Testis (tissue), 3 donors: Measurements from ENCODE around the gene ACTR1B. TPM values are rescaled to one million over a fixed set of nuclear protein-coding genes. Genes with fewer than 3 reads are reported as not detected.

ENCODE experiments used
- DNase-seq: peaks from one replicate; pipeline ENCODE4 v3.0.0-alpha.2; 2019
- H3K27ac ChIP-seq, 2 donors: fragments of 200-600 bp; sonication (generic); one replicate each; pipeline ENCODE4 v1.5.1; 2019
- H3K27me3 ChIP-seq: fragments of 200-600 bp; sonication (generic); one replicate; pipeline ENCODE4 v1.5.1; 2019
- H3K36me3 ChIP-seq: fragments of 200-600 bp; sonication (generic); one replicate; pipeline ENCODE4 v1.5.1; 2017; ENCODE audit warnings: low read depth; ENCODE audit errors: missing control alignments
- H3K4me1 ChIP-seq: fragments of 200-600 bp; sonication (generic); one replicate; pipeline ENCODE4 v1.5.1; 2019
- H3K4me3 ChIP-seq, 2 donors: fragments of 200-600 bp; sonication (generic); one replicate each; pipeline ENCODE4 v1.5.1; 2017 to 2019
- H3K9me3 ChIP-seq: fragments of 200-600 bp; sonication (generic); one replicate; pipeline ENCODE4 v1.5.1; 2017
- POLR2A ChIP-seq: fragments of 450-650 bp; IDR thresholded peaks from one replicate; pipeline ENCODE4 v1.6.1; 2017; ENCODE audit warnings: antibody characterized with exemption, mild to moderate bottlenecking, moderate library complexity
- WGBS, 2 donors: methylation state at CpG; one replicate each; pipeline ENCODE4 v1.1.5; 2018; 5-methylcytosine and 5-hydroxymethylcytosine counted together
- intact Hi-C: fragments of 100-400 bp; cut with DNase I; formaldehyde crosslinking; loops from one replicate; pipeline ENCODE4 v1.15.1; 2023; ENCODE audit warnings: low total_unique reads
- polyA plus RNA-seq: library from polyadenylated mRNA; stranded (reverse); fragments of 350-450 nt; fragmentation: Illumina TruSeq; extraction: RNeasy Lipid Tissue Mini Kit (QIAGEN cat#74804); gene quantifications from one replicate; pipeline ENCODE4 v1.2.3, GENCODE V29; 2014; ENCODE audit warnings: low read depth, low replicate concordance; ENCODE audit not compliant: insufficient read depth
- total RNA-seq, 2 donors: library from RNA; depleted of rRNA; stranded (reverse); fragments of >200 nt; gene quantifications; one replicate each; pipeline ENCODE4 v1.2.3, GENCODE V29; 2016
- TF ChIP-seq, protein P1 (sequence below), 3 experiments: fragments of 450-650 bp in 2 of 3; fragments of 200-600 bp in 1 of 3; sonication (generic) in 1 of 3; IDR thresholded peaks; one replicate each; pipeline ENCODE4 v1.5.1; 2016 to 2019; ENCODE audit warnings: antibody characterized with exemption in 3 of 3, mild to moderate bottlenecking in 2 of 3, moderate library complexity in 1 of 3

The ACTR1B gene
- total and polyA plus RNA-seq, 3 donors from 2014 or later: 43.0 to 81.0 (median 56.3) TPM

DNA sequence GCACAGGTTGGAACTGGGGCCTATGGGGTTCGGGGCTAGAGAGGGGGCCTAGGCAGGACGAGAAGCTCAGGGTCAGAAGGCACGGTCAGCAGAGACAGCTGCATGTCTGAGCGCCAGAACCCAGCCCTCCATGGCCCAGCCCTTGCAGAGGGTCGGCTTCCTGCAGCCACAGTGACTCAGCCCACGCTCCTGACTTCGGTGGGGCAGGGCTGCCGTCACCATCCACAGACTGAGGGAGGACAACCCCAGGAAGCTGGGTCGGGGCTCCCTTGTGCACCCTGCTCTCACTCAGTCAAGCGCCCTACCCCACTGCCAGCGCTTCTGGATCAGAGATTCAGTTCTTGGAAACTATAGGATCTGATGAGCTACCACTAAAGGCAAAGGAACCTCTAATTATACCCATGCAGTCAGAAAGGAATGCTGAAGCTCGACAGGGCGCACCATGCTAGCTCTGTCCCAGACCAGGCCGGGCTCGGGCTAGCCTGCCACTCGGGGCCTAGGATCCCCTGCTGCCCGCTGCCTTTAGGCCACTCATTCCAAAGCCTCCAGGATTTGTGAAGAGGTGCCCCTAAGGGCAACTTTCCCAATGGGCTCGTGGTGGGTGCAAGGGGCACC is 3.0 kb downstream of the ACTR1B start:
- intact Hi-C loops: no loop called here
- H3K27ac ChIP-seq: no peak overlapping the region
- DNase-seq: no peak
- no peaks in the 10 kb centered on the region for H3K27me3 ChIP-seq
- no peaks in the 10 kb centered on the region for H3K9me3 ChIP-seq
- no peaks in the 10 kb centered on the region for H3K36me3 ChIP-seq
- no peak overlapping the region for H3K4me3 ChIP-seq
- WGBS, 2 donors: 77 to 85% methylated on average over 10 to 18 of the region's 18 CpGs
- TF ChIP-seq, protein P1, sequence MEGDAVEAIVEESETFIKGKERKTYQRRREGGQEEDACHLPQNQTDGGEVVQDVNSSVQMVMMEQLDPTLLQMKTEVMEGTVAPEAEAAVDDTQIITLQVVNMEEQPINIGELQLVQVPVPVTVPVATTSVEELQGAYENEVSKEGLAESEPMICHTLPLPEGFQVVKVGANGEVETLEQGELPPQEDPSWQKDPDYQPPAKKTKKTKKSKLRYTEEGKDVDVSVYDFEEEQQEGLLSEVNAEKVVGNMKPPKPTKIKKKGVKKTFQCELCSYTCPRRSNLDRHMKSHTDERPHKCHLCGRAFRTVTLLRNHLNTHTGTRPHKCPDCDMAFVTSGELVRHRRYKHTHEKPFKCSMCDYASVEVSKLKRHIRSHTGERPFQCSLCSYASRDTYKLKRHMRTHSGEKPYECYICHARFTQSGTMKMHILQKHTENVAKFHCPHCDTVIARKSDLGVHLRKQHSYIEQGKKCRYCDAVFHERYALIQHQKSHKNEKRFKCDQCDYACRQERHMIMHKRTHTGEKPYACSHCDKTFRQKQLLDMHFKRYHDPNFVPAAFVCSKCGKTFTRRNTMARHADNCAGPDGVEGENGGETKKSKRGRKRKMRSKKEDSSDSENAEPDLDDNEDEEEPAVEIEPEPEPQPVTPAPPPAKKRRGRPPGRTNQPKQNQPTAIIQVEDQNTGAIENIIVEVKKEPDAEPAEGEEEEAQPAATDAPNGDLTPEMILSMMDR (IDR thresholded peaks at IDR 0.05): no peak
- no peak for TF ChIP-seq POLR2A
- peaks cover 16% of the 10 kb centered on the region for H3K4me1 ChIP-seq

DNA sequence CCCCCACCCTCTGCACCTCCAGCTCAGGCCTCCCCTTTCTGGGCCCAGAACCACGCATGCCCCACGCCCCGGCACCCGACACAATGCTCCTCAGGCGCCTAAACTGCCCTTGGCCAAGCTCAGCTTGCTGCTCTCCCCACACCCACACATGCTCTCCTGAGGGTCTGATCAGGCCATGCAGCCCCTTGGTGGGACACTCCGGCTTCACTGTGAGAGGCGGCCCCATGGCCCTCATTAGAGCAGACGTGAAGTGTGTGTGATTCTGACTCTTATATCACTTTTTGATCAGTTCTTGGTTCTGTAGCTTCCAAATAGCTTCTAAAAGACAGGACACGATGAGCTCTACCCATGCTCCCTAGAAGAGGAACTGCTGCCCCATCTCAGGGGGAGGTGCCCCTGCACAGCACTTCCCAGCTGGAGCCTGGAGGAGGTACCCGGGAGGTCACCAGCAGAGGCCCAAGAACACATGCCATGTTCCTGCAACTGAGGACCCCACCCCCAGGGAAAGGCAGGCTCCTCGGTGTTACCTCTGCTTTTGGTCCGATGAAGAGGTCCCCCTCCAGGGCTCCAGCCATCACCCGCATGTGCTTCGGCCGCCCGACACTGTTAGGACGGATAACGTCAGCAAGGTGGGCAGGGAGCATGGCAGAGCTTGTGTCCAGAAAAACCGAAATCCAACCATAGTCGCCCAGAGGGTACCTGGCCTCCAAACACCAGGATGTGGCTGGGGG is 3.6 kb downstream of the ACTR1B start:
- 89 to 90% methylated on average over 10 to 20 of the region's 20 CpGs for WGBS, 2 donors
- no peaks in the 10 kb centered on the region for H3K9me3 ChIP-seq
- no peak overlapping the region for H3K4me3 ChIP-seq
- peaks cover 16% of the 10 kb centered on the region for H3K4me1 ChIP-seq
- intact Hi-C loops: no loop called here
- no peak for TF ChIP-seq POLR2A
- TF ChIP-seq, protein P1 (IDR thresholded peaks at IDR 0.05): no peak
- H3K27ac ChIP-seq: no peak overlapping the region
- no peaks in the 10 kb centered on the region for H3K27me3 ChIP-seq
- no peaks in the 10 kb centered on the region for H3K36me3 ChIP-seq
- DNase-seq: no peak

DNA sequence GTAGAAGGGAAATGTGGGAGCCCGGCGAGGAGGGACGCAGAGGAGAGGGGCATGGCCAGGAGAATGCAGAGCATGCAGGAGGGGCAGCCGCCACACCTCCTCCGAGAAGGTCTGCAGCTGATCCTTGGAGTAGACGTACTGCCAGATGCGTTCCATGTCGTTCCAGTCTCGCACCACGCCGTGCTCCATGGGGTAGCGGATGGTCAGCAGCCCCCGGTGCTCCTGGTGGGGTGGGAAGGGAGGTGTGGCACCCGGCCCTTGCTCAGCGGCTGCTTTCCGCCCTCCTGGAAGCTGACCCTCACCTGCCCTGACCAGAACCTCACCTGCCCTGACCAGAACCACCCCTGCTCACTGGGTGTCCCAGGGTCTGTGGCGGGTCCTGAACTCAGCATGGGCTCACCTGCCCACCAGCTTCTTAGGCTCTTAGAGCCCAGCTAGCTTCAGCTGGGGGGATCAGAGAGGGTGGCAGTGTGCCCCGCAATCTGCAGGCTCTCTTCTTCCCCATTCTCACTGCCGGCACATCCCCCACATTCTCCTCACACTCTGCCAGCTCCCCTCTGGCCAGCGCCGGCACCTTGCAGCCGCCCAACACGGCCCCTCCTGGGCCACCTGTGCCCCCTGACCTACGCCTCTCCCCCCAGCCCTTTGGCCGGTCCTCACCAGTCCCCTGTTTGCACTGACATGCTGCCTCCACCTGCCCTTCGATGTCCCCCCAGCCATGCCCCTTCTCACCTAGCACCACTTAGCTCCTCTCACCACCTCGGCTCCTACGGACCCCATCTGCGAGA is 4.4 kb downstream of the ACTR1B start:
- no peaks in the 10 kb centered on the region for H3K27me3 ChIP-seq
- H3K4me1 ChIP-seq: peaks cover 16% of the 10 kb centered on the region
- no peak overlapping the region for H3K27ac ChIP-seq
- no peaks in the 10 kb centered on the region for H3K36me3 ChIP-seq
- no peaks in the 10 kb centered on the region for H3K9me3 ChIP-seq
- no peak for DNase-seq
- H3K4me3 ChIP-seq: no peak overlapping the region
- TF ChIP-seq, protein P1 (IDR thresholded peaks at IDR 0.05): no peak
- no peak for TF ChIP-seq POLR2A
- WGBS, 2 donors: 87 to 89% methylated on average over 19 to 29 of the region's 29 CpGs
- intact Hi-C loops: no loop called here

DNA sequence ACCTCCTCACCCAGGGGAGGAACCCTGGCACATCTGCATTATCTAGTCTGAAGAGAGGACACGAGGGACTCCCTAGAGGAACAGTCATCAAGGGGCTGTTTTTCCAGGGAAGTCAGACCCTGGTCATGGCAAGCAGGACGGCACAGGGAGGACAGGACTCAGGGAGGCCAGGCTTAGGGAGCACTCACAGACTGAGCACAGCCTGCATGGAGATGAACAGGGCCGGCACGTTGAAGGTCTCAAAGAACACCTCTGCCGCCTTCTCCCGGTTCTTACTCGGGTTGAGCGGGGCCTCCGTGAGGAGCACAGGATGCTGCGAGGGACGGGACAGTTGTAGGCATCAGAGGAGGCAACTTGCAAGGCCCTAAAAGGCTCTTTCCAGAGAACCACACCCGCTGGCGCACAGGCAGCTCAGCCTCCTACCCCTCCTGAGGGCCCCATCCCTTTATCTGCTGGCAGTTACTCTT is 5.1 kb downstream of the ACTR1B start:
- Histone ChIP-seq H3K27ac (no peak overlapping the region), H3K36me3 (no peaks in the 10 kb centered on the region)
- 90 to 92% methylated on average over 7 to 13 of the region's 13 CpGs for WGBS, 2 donors

More for the DNA sequence above, 5.1 kb downstream of the ACTR1B start:
- no peak for DNase-seq
- Histone ChIP-seq H3K27me3 (no peaks in the 10 kb centered on the region), H3K4me3 (no peak overlapping the region), H3K9me3 (no peaks in the 10 kb centered on the region), H3K4me1 (peaks cover 16% of the 10 kb centered on the region)
- intact Hi-C loops: no loop called here
- TF ChIP-seq POLR2A: no peak
- TF ChIP-seq, protein P1 (IDR thresholded peaks at IDR 0.05): no peak
